ENCODE data around the gene TMTC2. TPM values are rescaled to one million over a fixed set of nuclear protein-coding genes. Genes with fewer than 3 reads are reported as not detected.

Gene TMTC2
- total and polyA plus RNA-seq, 2 donors, result 18.1 to 95.3 TPM

GRCh38 chr12:82663893-82664292, 22.8 kb upstream of the TMTC2 start:
- 28% methylated on average over 7 of the region's 7 CpGs for WGBS
- DNase-seq (ENCODE audit: extremely low spot score), result no peak
- Histone ChIP-seq H3K36me3 (ENCODE audit: insufficient read depth) (no peaks in the 10 kb centered on the region), H3K27ac (ENCODE audit: low read depth) (no peak overlapping the region), H3K4me1 (ENCODE audit: insufficient read depth) (no peaks in the 10 kb centered on the region), H3K4me3 (ENCODE audit: low read depth, low read length) (no peak overlapping the region)

- Histone ChIP-seq H3K36me3 (ENCODE audit: insufficient read depth) (no peaks in the 10 kb centered on the region), H3K4me3 (ENCODE audit: low read depth, low read length) (no peak overlapping the region), H3K27ac (ENCODE audit: low read depth) (no peak overlapping the region), H3K4me1 (ENCODE audit: insufficient read depth) (no peaks in the 10 kb centered on the region)
- 94% methylated on average over 3 of the region's 3 CpGs for WGBS
- no peak for DNase-seq (ENCODE audit: extremely low spot score)
Observed at GRCh38 chr12:82665142-82665923, 21.4 kb upstream of the TMTC2 start.

- H3K4me1 ChIP-seq (ENCODE audit: insufficient read depth), result no peaks in the 10 kb centered on the region
- H3K36me3 ChIP-seq (ENCODE audit: insufficient read depth), result no peaks in the 10 kb centered on the region
- H3K4me3 ChIP-seq (ENCODE audit: low read depth, low read length), result no peak overlapping the region
- no peak overlapping the region for H3K27ac ChIP-seq (ENCODE audit: low read depth)
- WGBS, result 97% methylated on average over 1 of the region's 1 CpG
- DNase-seq (ENCODE audit: extremely low spot score), result no peak
Observed at GRCh38 chr12:82666830-82667229, 19.9 kb upstream of the TMTC2 start.

GRCh38 chr12:82671673-82672195, 15.0 kb upstream of the TMTC2 start:
- DNase-seq (ENCODE audit: extremely low spot score), result no peak
- 83% methylated on average over 4 of the region's 4 CpGs for WGBS
- H3K4me3 ChIP-seq (ENCODE audit: low read depth, low read length), result no peak overlapping the region
- no peaks in the 10 kb centered on the region for H3K4me1 ChIP-seq (ENCODE audit: insufficient read depth)
- H3K27ac ChIP-seq (ENCODE audit: low read depth), result no peak overlapping the region
- H3K36me3 ChIP-seq (ENCODE audit: insufficient read depth), result no peaks in the 10 kb centered on the region

GRCh38 chr12:82672811-82673495, 13.8 kb upstream of the TMTC2 start:
- Histone ChIP-seq H3K36me3 (ENCODE audit: insufficient read depth) (no peaks in the 10 kb centered on the region), H3K27ac (ENCODE audit: low read depth) (no peak overlapping the region), H3K4me1 (ENCODE audit: insufficient read depth) (no peaks in the 10 kb centered on the region), H3K4me3 (ENCODE audit: low read depth, low read length) (no peak overlapping the region)
- DNase-seq (ENCODE audit: extremely low spot score), result no peak
- 60% methylated on average over 4 of the region's 4 CpGs for WGBS

GRCh38 chr12:82673698-82674097, 13.0 kb upstream of the TMTC2 start:
- DNase-seq (ENCODE audit: extremely low spot score), result no peak
- Histone ChIP-seq H3K4me1 (ENCODE audit: insufficient read depth) (no peaks in the 10 kb centered on the region), H3K27ac (ENCODE audit: low read depth) (no peak overlapping the region), H3K4me3 (ENCODE audit: low read depth, low read length) (no peak overlapping the region), H3K36me3 (ENCODE audit: insufficient read depth) (no peaks in the 10 kb centered on the region)
- whole genome bisulfite sequencing, result 84% methylated on average over 1 of the region's 1 CpG

- DNase-seq (ENCODE audit: extremely low spot score), result no peak
- Histone ChIP-seq H3K4me3 (ENCODE audit: low read depth, low read length) (no peak overlapping the region), H3K36me3 (ENCODE audit: insufficient read depth) (no peaks in the 10 kb centered on the region), H3K27ac (ENCODE audit: low read depth) (no peak overlapping the region), H3K4me1 (ENCODE audit: insufficient read depth) (no peaks in the 10 kb centered on the region)
- WGBS, result 87% methylated on average over 3 of the region's 3 CpGs
Observed at GRCh38 chr12:82675246-82675645, 11.5 kb upstream of the TMTC2 start.

- no peak overlapping the region for H3K4me3 ChIP-seq (ENCODE audit: low read depth, low read length)
- no peaks in the 10 kb centered on the region for H3K4me1 ChIP-seq (ENCODE audit: insufficient read depth)
- no peaks in the 10 kb centered on the region for H3K36me3 ChIP-seq (ENCODE audit: insufficient read depth)
- H3K27ac ChIP-seq (ENCODE audit: low read depth), result no peak overlapping the region
- no peak for DNase-seq (ENCODE audit: extremely low spot score)
- 51% methylated on average over 1 of the region's 1 CpG for WGBS
Observed at GRCh38 chr12:82682326-82682725, 4.4 kb upstream of the TMTC2 start.

GRCh38 chr12:82682851-82683261, 3.9 kb upstream of the TMTC2 start:
- Histone ChIP-seq H3K4me3 (ENCODE audit: low read depth, low read length) (no peak overlapping the region), H3K36me3 (ENCODE audit: insufficient read depth) (no peaks in the 10 kb centered on the region), H3K4me1 (ENCODE audit: insufficient read depth) (no peaks in the 10 kb centered on the region), H3K27ac (ENCODE audit: low read depth) (no peak overlapping the region)
- WGBS, result 31% methylated on average over 4 of the region's 4 CpGs
- no peak for DNase-seq (ENCODE audit: extremely low spot score)

- peak; percentile 89 for DNase-seq (ENCODE audit: extremely low spot score)
- H3K4me1 ChIP-seq (ENCODE audit: insufficient read depth), result no peaks in the 10 kb centered on the region
- H3K4me3 ChIP-seq (ENCODE audit: low read depth, low read length), result peak overlapping the region; percentile 79
- under 1% methylated on average over 11 of the region's 11 CpGs for WGBS
- no peaks in the 10 kb centered on the region for H3K36me3 ChIP-seq (ENCODE audit: insufficient read depth)
- H3K27ac ChIP-seq (ENCODE audit: low read depth), result no peak overlapping the region
Observed at GRCh38 chr12:82685790-82686167, 927 bp upstream of the TMTC2 start.

GRCh38 chr12:82687021-82688011, 610 bp downstream of the TMTC2 start:
- H3K4me3 ChIP-seq (ENCODE audit: low read depth, low read length), result peak overlapping the region; percentile 79
- under 1% methylated on average over 75 of the region's 75 CpGs for WGBS
- DNase-seq (ENCODE audit: extremely low spot score), result no peak
- peak overlapping the region; percentile 88 for H3K27ac ChIP-seq (ENCODE audit: low read depth)
- H3K4me1 ChIP-seq (ENCODE audit: insufficient read depth), result no peaks in the 10 kb centered on the region
- H3K36me3 ChIP-seq (ENCODE audit: insufficient read depth), result peaks cover 2% of the 10 kb centered on the region

- peaks cover 2% of the 10 kb centered on the region for H3K36me3 ChIP-seq (ENCODE audit: insufficient read depth)
- H3K4me3 ChIP-seq (ENCODE audit: low read depth, low read length), result peak overlapping the region; percentile 79
- WGBS, result 3% methylated on average over 12 of the region's 12 CpGs
- H3K4me1 ChIP-seq (ENCODE audit: insufficient read depth), result no peaks in the 10 kb centered on the region
- DNase-seq (ENCODE audit: extremely low spot score), result no peak
- H3K27ac ChIP-seq (ENCODE audit: low read depth), result no peak overlapping the region
Observed at GRCh38 chr12:82688035-82688501, 1.4 kb downstream of the TMTC2 start.

GRCh38 chr12:82688596-82688995, 1.9 kb downstream of the TMTC2 start:
- peaks cover 2% of the 10 kb centered on the region for H3K36me3 ChIP-seq (ENCODE audit: insufficient read depth)
- WGBS, result 48% methylated on average over 7 of the region's 7 CpGs
- DNase-seq (ENCODE audit: extremely low spot score), result no peak
- H3K4me3 ChIP-seq (ENCODE audit: low read depth, low read length), result peak overlapping the region; percentile 79
- H3K27ac ChIP-seq (ENCODE audit: low read depth), result no peak overlapping the region
- no peaks in the 10 kb centered on the region for H3K4me1 ChIP-seq (ENCODE audit: insufficient read depth)
